HepG2 (cell line): ENCODE measurements around the gene NUSAP1. TPM values are rescaled to one million over a fixed set of nuclear protein-coding genes. Genes with fewer than 3 reads are reported as not detected.
A peak's percentile ranks its signal among the peaks of the same experiment; 100 is the strongest.

Source experiments
- ELF4 ChIP-seq: sonication (generic); formaldehyde crosslinking; IDR thresholded peaks from 2 replicates; pipeline ENCODE4 v1.5.0; 2020; ENCODE audit warnings: missing genetic modification reagents, mild to moderate bottlenecking, moderate library complexity, borderline replicate concordance
- FOXO4 ChIP-seq: sonication (generic); formaldehyde crosslinking; conservative IDR thresholded peaks from 2 replicates; pipeline ENCODE4 v1.8.1; 2023; ENCODE audit warnings: missing genetic modification reagents
- HNF1B ChIP-seq: sonication (generic); formaldehyde crosslinking; IDR thresholded peaks from 2 replicates; pipeline ENCODE4 v1.5.1; 2020; ENCODE audit warnings: mild to moderate bottlenecking, moderate library complexity, missing genetic modification reagents
- HNRNPLL ChIP-seq: fragments of 200-400 bp; formaldehyde crosslinking; IDR thresholded peaks from 2 replicates; pipeline ENCODE4 v1.6.1; 2017; ENCODE audit warnings: mild to moderate bottlenecking, low read depth, low read length; ENCODE audit not compliant: poor library complexity, severe bottlenecking
- JUNB ChIP-seq: sonication (generic); formaldehyde crosslinking; IDR thresholded peaks from 2 replicates; pipeline ENCODE4 v1.8.0; 2022; ENCODE audit warnings: missing genetic modification reagents, mild to moderate bottlenecking, borderline replicate concordance
- PHF20 ChIP-seq: sonication (generic); formaldehyde crosslinking; IDR thresholded peaks from 2 replicates; pipeline ENCODE4 v1.5.0; 2020; ENCODE audit warnings: mild to moderate bottlenecking, missing genetic modification reagents
- POLR2AphosphoS5 ChIP-seq: IDR thresholded peaks from 2 replicates; pipeline ENCODE4 v1.6.1; 2012; ENCODE audit warnings: low read depth, low read length
- SOX13 ChIP-seq, 3 experiments: fragments of 450-650 bp in 1 of 3; sonication (generic) in 1 of 3; formaldehyde crosslinking in 1 of 3; IDR thresholded peaks in 2 of 3; conservative IDR thresholded peaks in 1 of 3; 2 replicates each; pipeline versions ENCODE4 v1.5.0 to v1.6.1; 2016 to 2020; ENCODE audit warnings: antibody characterized with exemption in 1 of 3, mild to moderate bottlenecking in 1 of 3, missing compliant biosample characterization in 1 of 3, missing genetic modification reagents in 1 of 3, moderate library complexity in 1 of 3
- TBX2 ChIP-seq: sonication (generic); formaldehyde crosslinking; IDR thresholded peaks from 2 replicates; pipeline ENCODE4 v1.5.0; 2020; ENCODE audit warnings: missing genetic modification reagents, mild to moderate bottlenecking, borderline replicate concordance
- ZHX1 ChIP-seq: sonication (generic); formaldehyde crosslinking; IDR thresholded peaks from 2 replicates; pipeline ENCODE4 v1.8.1; 2022; ENCODE audit warnings: low read depth, mild to moderate bottlenecking, missing genetic modification reagents
- ZNF878 ChIP-seq: sonication (generic); formaldehyde crosslinking; IDR thresholded peaks from 2 replicates; pipeline ENCODE4 v1.8.1; 2023; ENCODE audit warnings: mild to moderate bottlenecking, missing genetic modification reagents, moderate library complexity
- polyA plus RNA-seq, 8 experiments: library from polyadenylated mRNA; depleted of rRNA in 3 of 8; stranded (reverse) in 7 of 8; unstranded in 1 of 8; fragments of >200 nt; fragmentation: Illumina TruSeq in 4 of 8; extraction: Trizol in 4 of 8; gene quantifications; 2 replicates each; pipeline versions ENCODE4 v1.2.1 to v1.2.3, GENCODE V29; 2011 to 2016; ENCODE audit warnings: low read depth in 4 of 8, missing spikeins in 1 of 8, mixed read lengths in 1 of 8; ENCODE audit not compliant: insufficient read depth in 1 of 8
- total RNA-seq, 5 experiments: library from RNA; depleted of rRNA; stranded (reverse); fragments of >200 nt; fragmentation: Illumina TruSeq; extraction: Trizol; gene quantifications; 2 replicates each; pipeline ENCODE4 v1.2.3, GENCODE V29; 2016; ENCODE audit warnings: low read depth in 1 of 5

NUSAP1 gene
- total and polyA plus RNA-seq, 2 of the 13 experiments (the other 11 are each of a cell fraction or from before 2014, with no cell fraction given) = 59.5 to 106 TPM

GRCh38 chr15:41332194-41333025, at the start of gene NUSAP1, which contains the start of gene OIP5 (continued):
- TF ChIP-seq ZHX1 (CRISPR knock-in tag) (peak; percentile 80; the same call in 1 of the 2 replicates), SOX13 (IDR thresholded peaks at IDR 0.05) (no peak), SOX13 (CRISPR knock-in tag; conservative IDR thresholded peaks at IDR 0.05 in 1 of 2, IDR thresholded peaks at IDR 0.05 in 1 of 2) (peak; percentile 6 to 31; a peak in 1 of 4 replicates), FOXO4 (CRISPR knock-in tag) (0 out of 2 replicates have a peak, but pooled peaks have one; percentile 96), POLR2AphosphoS5 (peak; percentile 89), JUNB (CRISPR knock-in tag) (peak; percentile 76), HNRNPLL (peak; percentile 68), TBX2 (CRISPR knock-in tag) (peak; percentile 73), PHF20 (CRISPR knock-in tag) (peak; percentile 44; the same call in 1 of the 2 replicates), HNF1B (peak; percentile 73; the same call in 1 of the 2 replicates), ELF4 (CRISPR knock-in tag) (0 out of 2 replicates have a peak, but pooled peaks have one; percentile 70), ZNF878 (CRISPR knock-in tag) (peak; percentile 95)
